Inferior parietal cortex (tissue), 1 donor: ENCODE data around the gene ITPK1.
A peak's percentile ranks its signal among the peaks of the same experiment; 100 is the strongest.

Source experiments
- DNase-seq: peaks from one replicate; pipeline ENCODE4 v3.0.0-alpha.2; 2016; ENCODE audit errors: extremely low spot score

ITPK1 gene

DNA sequence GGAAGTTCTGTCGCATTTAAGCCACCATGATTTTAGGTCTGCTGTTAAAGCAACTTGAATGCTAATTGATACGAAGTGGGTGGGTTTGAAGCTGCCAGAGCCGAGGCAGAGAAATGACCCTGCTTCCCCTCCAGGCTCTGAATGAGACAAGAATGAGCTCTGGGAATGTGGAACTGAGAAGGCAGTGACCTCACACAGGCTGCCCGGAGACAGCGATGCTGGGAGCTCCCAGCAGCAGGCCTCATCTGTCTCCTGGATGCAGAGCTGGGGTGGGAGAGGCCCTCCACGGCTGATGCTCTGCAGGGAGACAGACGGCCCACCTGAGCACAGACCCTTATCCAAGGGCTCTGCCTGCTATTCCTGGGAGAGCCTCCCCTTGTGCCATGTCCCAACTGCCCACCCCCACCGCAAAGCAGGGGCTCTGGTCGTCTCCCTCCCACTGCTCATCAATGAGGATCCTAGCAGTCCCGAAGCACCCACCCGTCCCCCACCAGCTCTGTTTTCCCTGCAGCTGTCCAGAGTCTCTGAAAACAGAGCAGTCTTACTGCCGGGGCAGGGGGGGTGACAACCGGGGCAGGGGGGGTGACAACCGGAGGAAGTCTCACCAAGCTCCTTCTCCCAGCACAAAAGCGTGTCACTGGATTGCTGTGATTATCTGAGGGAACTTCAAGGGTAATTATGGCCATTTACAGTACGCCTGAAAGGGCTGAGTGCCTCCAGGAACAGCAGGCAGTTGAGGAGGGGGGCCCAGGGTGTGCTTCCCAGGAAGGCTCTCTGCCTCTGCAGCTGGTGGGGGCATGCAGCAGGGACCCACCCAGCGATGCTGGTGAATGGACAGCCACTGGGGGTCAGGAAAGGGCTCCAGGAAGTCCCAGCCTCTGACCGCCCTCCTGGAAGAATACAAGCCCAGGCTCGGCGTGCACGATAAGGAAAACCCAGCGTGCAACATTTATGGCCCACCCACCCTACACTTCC is 125.0 kb downstream of the ITPK1 start:
- no peak for DNase-seq

GRCh38 chr14:92988786-92989755 is 126.7 kb downstream of the ITPK1 start:
- DNase-seq: no peak

- no peak for DNase-seq
Measured at GRCh38 chr14:92987713-92988510, 127.8 kb downstream of the ITPK1 start.

DNA sequence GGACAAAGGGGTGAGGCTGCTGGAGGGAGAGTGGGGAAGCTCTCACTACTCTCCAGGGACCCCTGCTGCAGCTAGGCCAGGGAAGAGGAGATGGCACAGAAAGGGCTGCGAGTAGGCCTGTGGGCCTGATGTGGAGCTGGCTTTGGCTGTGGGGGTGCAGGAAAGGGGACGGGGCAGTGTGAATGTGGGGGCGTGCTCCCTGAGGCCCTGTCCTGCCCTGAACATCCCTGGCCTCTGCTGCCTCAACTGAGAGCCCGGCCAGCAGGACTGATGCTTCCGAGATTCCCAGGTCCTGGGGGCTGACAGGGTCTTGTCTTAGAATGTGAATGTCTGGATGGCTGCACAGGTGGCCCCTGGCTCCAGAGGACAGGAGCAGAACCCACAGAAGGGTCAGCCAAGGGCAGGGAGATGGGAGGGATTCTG is 128.6 kb downstream of the ITPK1 start:
- DNase-seq: no peak

DNA sequence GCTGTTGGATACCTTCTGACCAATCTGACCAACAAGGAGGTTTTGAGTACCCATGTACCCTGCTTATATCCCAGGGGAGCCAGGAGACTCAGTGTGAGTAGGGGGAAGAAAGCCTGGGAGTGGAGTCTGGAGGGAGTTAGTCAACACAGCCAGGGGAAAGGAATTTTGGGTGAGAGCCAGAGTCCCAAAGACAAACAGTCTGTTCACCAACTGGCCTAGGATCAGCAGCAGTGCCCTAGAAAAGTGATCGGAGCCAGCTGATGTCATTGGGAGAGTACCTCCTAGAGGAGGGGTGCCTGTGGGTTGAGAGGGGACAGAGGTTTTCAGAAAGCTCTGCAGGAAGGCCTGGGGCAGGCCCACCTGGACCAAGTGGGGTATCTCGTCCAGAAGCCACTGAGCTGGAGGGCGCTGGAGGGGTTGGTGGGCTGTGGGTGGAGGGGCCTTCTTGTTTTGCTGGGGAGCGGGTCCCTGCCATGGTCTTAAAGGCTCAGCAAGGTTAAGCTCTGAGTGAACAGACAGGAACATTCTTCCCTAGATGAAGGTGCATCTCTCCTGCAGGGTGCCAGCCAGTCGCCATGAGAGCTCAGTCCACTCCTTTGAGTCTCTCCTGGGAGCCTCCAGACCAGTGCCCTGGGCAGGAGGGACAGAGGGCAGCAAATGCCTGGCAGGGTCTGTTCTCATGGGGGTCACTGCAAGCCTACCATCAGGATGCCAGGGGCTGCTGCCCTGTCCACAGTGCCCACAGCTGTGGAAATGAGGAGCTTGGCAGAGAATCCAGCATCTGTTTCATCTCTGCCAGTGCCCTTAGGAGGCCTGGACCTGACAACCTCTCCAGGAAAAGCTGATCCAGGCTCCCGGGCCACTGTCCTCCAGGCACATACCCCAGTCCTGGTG is 129.2 kb downstream of the ITPK1 start:
- no peak for DNase-seq

- no peak for DNase-seq
Measured at GRCh38 chr14:92985521-92985920, 130.2 kb downstream of the ITPK1 start.

DNA sequence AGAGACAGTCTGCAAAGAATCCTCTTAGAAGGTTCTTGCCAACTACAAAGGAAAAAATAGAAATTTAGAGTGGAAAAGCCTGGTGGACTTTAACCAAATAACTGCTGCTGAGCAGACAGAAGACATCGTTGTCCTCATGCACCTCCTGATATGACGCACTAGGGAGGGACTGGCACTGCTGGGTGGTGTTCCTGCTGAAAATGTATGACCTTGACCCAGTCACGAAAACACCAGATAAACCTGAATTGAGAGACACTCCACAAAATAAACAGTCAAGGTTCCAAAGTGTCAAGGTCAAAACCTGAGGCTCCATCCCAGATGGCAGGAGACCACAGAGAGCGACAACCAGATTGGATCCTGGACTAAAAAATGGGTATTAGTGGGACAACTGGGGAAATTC is 130.8 kb downstream of the ITPK1 start:
- DNase-seq: no peak

GRCh38 chr14:92984082-92984788 is 131.5 kb downstream of the ITPK1 start:
- DNase-seq: no peak

GRCh38 chr14:92982956-92983355 is 132.8 kb downstream of the ITPK1 start:
- no peak for DNase-seq

DNA sequence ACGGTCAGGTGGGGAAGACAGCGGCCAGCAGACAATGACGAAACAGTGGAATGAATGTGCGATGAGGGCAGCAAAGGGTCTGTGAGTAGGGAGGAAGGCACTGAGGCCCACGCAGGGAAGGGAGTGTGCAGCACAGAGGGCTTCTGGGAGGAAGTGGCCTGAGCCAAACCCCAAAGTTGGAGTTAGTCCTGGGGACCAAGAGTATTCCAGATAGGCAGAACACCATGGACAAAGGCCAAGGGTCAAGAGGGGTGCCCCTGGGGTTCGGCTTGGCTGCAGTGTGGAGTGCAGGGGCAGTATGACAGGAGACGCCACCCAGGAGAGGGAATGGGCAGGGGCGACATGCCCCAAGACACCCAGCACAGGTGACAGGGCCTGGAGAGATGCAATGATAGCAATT is 134.0 kb downstream of the ITPK1 start:
- no peak for DNase-seq

- no peak for DNase-seq
Measured at GRCh38 chr14:92980866-92981265, 134.9 kb downstream of the ITPK1 start.

GRCh38 chr14:92978229-92979021 is 137.3 kb downstream of the ITPK1 start:
- DNase-seq: no peak

- DNase-seq: no peak
Measured at GRCh38 chr14:92976268-92976667, 139.5 kb downstream of the ITPK1 start.

DNA sequence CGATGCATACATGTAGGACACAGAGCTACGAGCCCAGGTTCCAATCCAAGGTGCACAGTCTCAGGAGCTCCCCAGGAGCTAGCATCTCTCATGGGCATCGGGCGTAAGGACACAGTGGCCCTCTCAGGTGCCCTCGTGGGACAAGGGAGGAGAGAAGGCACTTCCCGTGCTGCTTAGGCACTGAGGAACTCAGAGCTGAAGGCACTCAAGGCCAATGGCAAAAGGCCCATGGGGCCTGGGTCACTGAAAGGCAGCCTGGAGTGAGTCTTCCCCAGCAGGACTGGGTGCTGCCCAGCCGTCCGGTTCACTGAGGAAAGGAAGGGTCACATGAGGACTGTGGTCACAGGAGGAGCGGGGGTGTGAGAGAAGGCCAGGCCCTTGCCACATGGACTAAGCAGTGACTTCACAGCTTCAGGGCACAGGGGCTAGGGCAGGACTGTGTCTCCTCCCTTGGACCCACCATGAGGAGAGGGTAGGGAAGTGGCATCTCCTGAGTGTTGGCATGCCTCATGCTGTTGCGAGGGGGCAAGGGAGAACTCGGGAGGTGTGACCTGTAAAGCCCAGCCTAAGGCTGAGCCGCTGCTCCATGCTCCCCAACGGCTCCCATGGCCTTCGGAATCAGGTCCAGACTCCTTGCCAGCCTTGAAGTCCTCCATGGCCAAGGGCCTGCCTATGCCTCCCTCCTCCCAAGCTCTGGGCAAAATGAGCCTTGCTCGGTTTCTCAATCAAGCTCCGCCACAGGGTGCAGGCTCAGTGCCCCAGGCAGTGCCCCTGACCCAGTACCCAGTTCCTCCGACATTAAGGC is 141.0 kb downstream of the ITPK1 start:
- no peak for DNase-seq

DNA sequence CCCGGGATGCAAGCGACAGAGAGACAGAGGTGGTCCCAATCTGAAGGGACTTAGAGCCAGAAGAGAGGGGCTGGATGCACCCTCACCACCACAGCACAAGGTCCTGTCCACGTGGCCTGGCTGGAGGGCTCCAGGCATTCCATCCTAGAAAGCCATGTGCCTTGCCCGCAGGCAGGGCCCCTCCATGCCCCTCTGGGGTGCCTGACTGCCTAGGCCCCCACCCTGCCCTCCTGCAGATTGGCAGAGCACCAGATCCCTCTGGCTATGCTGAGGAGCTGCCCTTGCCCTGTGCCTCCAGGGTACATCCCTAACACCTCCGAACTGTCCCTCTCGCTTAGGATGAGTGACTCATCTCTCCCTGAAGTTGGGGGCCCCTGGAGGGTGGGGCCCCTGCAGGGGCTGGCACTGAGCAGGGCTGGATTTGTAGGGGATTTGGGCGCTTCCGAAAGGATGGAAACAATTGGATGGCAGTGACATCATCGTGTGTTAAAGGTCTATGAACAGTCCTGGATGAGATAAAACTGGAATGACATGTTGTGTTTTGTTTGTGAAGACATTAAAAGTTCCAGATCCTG is 141.8 kb downstream of the ITPK1 start:
- DNase-seq: no peak

GRCh38 chr14:92973261-92973797 is 142.4 kb downstream of the ITPK1 start:
- DNase-seq: peak; percentile 81

- no peak for DNase-seq
Measured at GRCh38 chr14:92971601-92972180, 144.0 kb downstream of the ITPK1 start.
